Activated naive CD8-positive, alpha-beta T cell treated with anti-CD3 and anti-CD28 coated beads, Interleukin-2, amount 10 ng/mL, durations not matched to agents 7 days and 5 days (primary cell): ENCODE results near the gene MLKL. TPM values are rescaled to one million over a fixed set of nuclear protein-coding genes. Genes with fewer than 3 reads are reported as not detected.
A peak's percentile ranks its signal among the peaks of the same experiment; 100 is the strongest.

Experiments
- ATAC-seq: fragments of 150-1000 bp; cut with Tn5 transposase; one replicate; pipeline ENCODE4 v1.10.0; 2021; ENCODE audit warnings: low read depth, moderate library complexity
- POLR2A ChIA-PET: fragments of 350-600 bp; sonication (Branson Sonifier 250); formaldehyde crosslinking; loops from one replicate; lab custom pipeline; 2021; ENCODE audit warnings: antibody characterized with exemption; lab: Charles Lee
- DNase-seq: peaks from one replicate; pipeline ENCODE4 v3.0.0; 2021
- H3K27ac Mint-ChIP-seq: one replicate; pipeline ENCODE4 v1.8.0; 2022; ENCODE audit warnings: mild to moderate bottlenecking, mixed read lengths
- H3K27me3 Mint-ChIP-seq: one replicate; pipeline ENCODE4 v1.8.0; 2022; ENCODE audit warnings: mild to moderate bottlenecking, moderate library complexity, mixed read lengths
- H3K36me3 Mint-ChIP-seq: one replicate; pipeline ENCODE4 v1.8.0; 2021; ENCODE audit warnings: mild to moderate bottlenecking, mixed read lengths
- H3K4me1 Mint-ChIP-seq: one replicate; pipeline ENCODE4 v1.8.0; 2021; ENCODE audit warnings: mixed read lengths
- H3K4me3 Mint-ChIP-seq: one replicate; pipeline ENCODE4 v1.8.0; 2022; ENCODE audit warnings: mild to moderate bottlenecking, moderate library complexity, mixed read lengths
- H3K9me3 Mint-ChIP-seq: one replicate; pipeline ENCODE4 v1.8.0; 2021; ENCODE audit warnings: mixed read lengths
- total RNA-seq, 2 experiments: library from RNA; stranded (reverse); gene quantifications; one replicate each; pipeline ENCODE4 v1.2.3, GENCODE V29; 2021

MLKL gene
- total RNA-seq, 2 experiments from 2014 or later = 25.6 to 28.7 TPM

DNA sequence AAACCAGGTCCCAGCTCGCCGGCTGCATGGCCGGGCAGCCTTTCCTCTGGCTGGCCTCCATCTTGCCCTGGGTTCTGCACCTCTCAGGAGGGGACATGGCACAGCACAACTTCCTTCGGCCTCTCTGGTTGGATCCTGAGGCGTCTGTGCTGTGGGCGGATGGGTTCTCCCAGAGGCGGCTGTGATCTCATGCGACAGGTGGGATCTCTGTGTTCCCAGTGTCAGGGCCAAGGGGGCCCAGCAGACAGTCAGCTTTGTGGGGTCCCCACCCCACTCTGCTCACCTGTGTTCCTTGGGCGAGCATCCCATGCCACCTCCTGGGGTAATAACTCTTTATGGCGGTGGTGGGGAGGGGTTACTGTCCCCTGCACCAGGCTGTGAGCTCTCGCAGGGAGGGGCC, 38.2 kb upstream of the MLKL start:
- POLR2A ChIA-PET = no interaction called here

DNA sequence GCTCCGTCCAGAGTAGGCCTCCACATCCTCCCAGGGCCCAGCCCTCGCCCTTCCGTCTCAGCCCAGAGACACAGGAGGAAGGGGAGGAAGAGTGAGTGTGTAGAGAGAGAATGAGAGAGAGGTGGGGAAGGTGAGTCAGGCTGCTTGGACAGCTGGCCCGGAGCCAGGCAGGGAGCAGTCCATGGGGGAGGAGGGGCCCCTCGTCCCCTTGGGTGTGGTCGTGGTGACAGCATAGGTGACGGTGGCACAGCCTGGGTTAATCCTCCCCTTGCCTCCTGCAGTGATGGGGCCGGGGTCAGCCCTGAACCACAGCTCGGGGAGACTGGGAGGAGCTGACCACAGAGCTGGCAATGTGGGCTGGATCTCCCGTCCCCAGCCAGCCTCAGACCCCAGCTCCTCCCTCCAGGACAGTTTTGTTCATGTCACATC, 37.5 kb upstream of the MLKL start:
- DNase-seq (no peak), ATAC-seq (no peak)
- Mint-ChIP-seq H3K36me3 (no peaks in the 10 kb centered on the region), H3K4me3 (no peak overlapping the region), H3K4me1 (peaks cover 2% of the 10 kb centered on the region), H3K27me3 (no peaks in the 10 kb centered on the region), H3K27ac (no peak overlapping the region), H3K9me3 (no peaks in the 10 kb centered on the region)
- POLR2A ChIA-PET = no interaction called here

More for the DNA sequence above, 38.2 kb upstream of the MLKL start:
- no peak for ATAC-seq
- no peaks in the 10 kb centered on the region for H3K27me3 Mint-ChIP-seq
- H3K36me3 Mint-ChIP-seq = no peaks in the 10 kb centered on the region
- peak overlapping the region; percentile 12 for H3K27ac Mint-ChIP-seq
- H3K4me1 Mint-ChIP-seq = peaks cover 2% of the 10 kb centered on the region
- DNase-seq = no peak
- H3K4me3 Mint-ChIP-seq = no peak overlapping the region
- H3K9me3 Mint-ChIP-seq = no peaks in the 10 kb centered on the region

GRCh38 chr16:74737521-74737920, 36.9 kb upstream of the MLKL start:
- peaks cover 3% of the 10 kb centered on the region for H3K4me1 Mint-ChIP-seq
- POLR2A ChIA-PET = no interaction called here
- ATAC-seq (no peak), DNase-seq (no peak)
- no peak overlapping the region for H3K4me3 Mint-ChIP-seq
- no peaks in the 10 kb centered on the region for H3K36me3 Mint-ChIP-seq
- H3K9me3 Mint-ChIP-seq = no peaks in the 10 kb centered on the region
- H3K27ac Mint-ChIP-seq = no peak overlapping the region
- no peaks in the 10 kb centered on the region for H3K27me3 Mint-ChIP-seq

DNA sequence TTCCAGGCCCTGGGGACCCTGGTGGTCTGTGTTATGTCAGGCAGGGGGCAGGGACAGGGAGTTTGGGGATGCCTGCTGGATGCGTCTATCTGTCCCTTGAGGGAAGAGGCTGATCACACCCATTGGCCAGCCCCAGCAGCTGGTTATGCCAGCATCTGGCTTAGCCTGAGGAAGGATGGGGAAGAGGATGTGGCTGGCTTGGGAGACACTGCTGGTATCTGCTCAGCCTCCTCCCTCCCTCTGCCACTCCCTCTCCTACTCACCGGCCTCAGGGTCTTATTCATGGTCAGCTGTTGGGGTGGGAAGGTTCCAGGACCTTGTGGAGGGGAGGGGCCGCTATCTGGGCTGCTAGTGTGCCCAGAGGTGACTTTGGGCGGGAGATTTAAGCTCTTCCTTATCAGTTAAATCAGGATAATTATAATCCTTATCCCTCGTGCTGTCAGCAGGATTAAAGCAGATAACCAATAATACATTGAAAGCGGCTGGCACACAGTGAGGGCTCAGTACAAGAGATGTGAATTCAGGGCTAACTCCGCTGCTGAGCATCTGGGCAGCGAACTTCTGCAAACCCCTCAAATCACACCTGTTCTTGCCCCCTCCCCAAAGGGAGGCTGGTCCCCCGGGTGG, 36.0 kb upstream of the MLKL start:
- no peaks in the 10 kb centered on the region for H3K9me3 Mint-ChIP-seq
- ATAC-seq (no peak), DNase-seq (no peak)
- H3K36me3 Mint-ChIP-seq = no peaks in the 10 kb centered on the region
- no peak overlapping the region for H3K4me3 Mint-ChIP-seq
- POLR2A ChIA-PET = no interaction called here
- H3K4me1 Mint-ChIP-seq = peaks cover 2% of the 10 kb centered on the region
- H3K27ac Mint-ChIP-seq = no peak overlapping the region
- peaks cover 2% of the 10 kb centered on the region for H3K27me3 Mint-ChIP-seq

- DNase-seq (no peak), ATAC-seq (no peak)
- Mint-ChIP-seq H3K9me3 (no peaks in the 10 kb centered on the region), H3K36me3 (no peaks in the 10 kb centered on the region), H3K4me1 (peaks cover 2% of the 10 kb centered on the region), H3K4me3 (no peak overlapping the region), H3K27me3 (peaks cover 10% of the 10 kb centered on the region), H3K27ac (no peak overlapping the region)
- POLR2A ChIA-PET = no interaction called here
These were observed 34.9 kb upstream of the MLKL start for GRCh38 chr16:74735554-74735953.

GRCh38 chr16:74735162-74735452, 34.4 kb upstream of the MLKL start:
- Mint-ChIP-seq H3K36me3 (no peaks in the 10 kb centered on the region), H3K27me3 (peaks cover 10% of the 10 kb centered on the region), H3K4me1 (peaks cover 6% of the 10 kb centered on the region), H3K9me3 (no peaks in the 10 kb centered on the region), H3K27ac (no peak overlapping the region), H3K4me3 (no peak overlapping the region)
- no peak for DNase-seq
- POLR2A ChIA-PET = no interaction called here
- ATAC-seq = no peak

- no peaks in the 10 kb centered on the region for H3K36me3 Mint-ChIP-seq
- H3K9me3 Mint-ChIP-seq = no peaks in the 10 kb centered on the region
These were observed 33.9 kb upstream of the MLKL start for GRCh38 chr16:74734361-74735161.

DNA sequence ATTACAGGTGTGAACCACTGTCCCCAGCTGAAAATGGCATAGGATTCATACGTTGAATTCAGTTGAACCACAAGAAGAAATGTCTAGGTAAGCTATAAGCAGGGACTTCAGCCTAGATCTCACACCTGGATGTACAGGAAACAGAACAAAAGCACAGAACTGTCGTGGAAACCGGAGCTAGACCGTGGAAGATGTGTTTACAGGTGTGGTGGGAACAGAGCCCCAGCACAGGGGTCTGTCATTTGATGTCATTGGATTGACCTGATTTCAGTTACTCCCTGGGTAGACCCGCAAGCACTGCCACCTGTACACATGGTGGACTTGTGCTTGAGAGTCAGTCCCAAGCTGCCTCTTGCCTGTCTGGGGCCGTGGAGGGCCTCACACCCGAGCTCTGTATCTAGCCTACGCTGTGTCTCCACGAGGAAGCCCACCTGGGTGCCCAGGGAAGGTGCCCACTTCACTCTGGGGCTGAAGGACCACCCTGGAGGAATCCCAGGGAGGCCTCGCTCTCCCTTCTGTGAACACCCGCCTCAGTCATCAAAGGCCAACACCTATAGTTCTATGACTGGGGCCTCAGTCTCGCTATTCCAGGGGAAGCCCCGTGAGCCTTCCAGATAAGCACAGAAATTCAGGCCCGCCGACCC, 32.2 kb upstream of the MLKL start:
- Mint-ChIP-seq H3K27ac (no peak overlapping the region), H3K4me3 (no peak overlapping the region), H3K36me3 (no peaks in the 10 kb centered on the region), H3K4me1 (peaks cover 15% of the 10 kb centered on the region), H3K9me3 (no peaks in the 10 kb centered on the region), H3K27me3 (peaks cover 10% of the 10 kb centered on the region)
- no peak for ATAC-seq
- DNase-seq = no peak
- POLR2A ChIA-PET = no interaction called here

More at GRCh38 chr16:74734361-74735161, 33.9 kb upstream of the MLKL start:
- ATAC-seq (no peak), DNase-seq (no peak)
- POLR2A ChIA-PET = no interaction called here
- no peak overlapping the region for H3K4me3 Mint-ChIP-seq
- no peak overlapping the region for H3K27ac Mint-ChIP-seq
- peaks cover 11% of the 10 kb centered on the region for H3K4me1 Mint-ChIP-seq
- peaks cover 10% of the 10 kb centered on the region for H3K27me3 Mint-ChIP-seq

DNA sequence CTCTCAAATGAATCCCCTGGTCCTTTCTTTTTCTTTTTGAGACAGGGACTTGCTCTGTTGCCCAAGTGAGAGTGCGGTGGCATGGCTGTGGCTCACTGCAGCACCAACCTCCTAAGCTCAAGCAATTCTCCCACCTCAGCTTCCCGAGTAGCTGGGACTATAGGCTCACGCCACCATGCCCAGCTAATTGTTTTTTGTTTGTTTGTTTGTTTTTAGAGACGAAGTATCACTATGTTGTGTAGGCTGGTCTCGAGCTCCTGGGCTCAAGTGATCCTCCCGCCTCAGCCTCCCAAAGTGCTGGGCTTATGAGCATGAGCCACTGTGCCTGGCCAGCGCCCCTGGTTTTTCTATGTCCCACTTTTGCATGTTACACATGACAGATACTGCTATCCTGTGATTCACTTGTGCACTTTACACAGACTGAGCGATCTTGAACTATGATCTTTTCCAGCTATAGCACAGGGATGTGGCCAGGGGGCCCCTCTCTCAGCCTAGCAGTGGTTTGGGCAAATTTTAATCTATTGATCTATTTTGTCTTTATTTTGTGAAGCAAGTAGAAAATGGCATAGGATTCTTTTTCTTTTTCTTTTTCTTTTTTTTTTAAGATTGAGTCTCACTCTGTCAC, 31.3 kb upstream of the MLKL start:
- H3K4me1 Mint-ChIP-seq = peaks cover 15% of the 10 kb centered on the region
- POLR2A ChIA-PET = interaction anchor here (0.5 kb wide), 1 partner anchor 83 kb away, joined by 3 read pairs; no protein-coding TSS in a partner anchor
- no peak overlapping the region for H3K27ac Mint-ChIP-seq
- DNase-seq = no peak
- H3K4me3 Mint-ChIP-seq = no peak overlapping the region
- ATAC-seq = no peak
- peaks cover 3% of the 10 kb centered on the region for H3K9me3 Mint-ChIP-seq
- no peaks in the 10 kb centered on the region for H3K36me3 Mint-ChIP-seq
- peaks cover 10% of the 10 kb centered on the region for H3K27me3 Mint-ChIP-seq

DNA sequence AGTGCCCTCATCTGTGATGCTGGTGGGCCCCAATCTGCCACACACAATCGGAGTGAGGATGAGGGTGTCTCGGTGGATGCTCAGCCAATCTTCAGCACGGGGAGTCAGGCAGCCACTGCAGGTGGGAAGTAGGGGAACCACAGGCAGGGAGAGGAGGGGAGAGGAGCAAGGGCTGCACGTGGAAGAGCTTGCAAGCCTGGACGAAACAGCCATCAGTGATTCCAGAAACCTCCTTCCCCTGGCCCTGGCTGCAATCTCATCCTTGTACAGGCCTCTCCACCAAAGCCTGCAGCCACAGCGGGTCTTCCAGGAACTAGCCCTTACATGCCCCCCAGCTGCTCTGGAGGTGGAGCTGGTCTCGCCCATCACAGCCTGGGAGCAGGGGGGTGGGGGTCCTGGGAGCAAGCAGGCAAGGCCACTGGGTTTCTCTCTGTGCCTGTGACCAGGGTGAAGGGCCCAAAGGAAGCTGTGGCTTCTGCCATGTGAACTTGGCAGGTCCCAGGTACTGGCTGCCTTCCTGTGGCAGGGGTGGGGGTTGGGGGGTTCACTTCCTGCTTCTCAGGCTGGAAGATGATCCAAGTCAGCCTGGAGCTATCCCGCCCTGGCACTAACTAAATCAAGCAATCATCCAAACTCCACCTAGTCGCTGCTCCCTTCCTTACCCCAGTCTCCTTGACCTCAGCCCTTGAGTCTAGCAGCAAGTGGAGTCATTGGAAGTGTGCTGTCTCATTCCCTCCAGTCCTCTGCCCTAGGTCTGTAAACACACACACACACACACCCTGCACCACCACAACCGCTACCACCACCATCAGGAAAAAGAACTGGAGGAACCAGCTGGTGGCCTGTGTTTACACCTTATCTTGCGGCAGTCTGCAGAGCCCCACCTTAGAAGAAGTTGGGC, 29.4 kb upstream of the MLKL start:
- DNase-seq (no peak), ATAC-seq (peak; percentile 51)
- Mint-ChIP-seq H3K27ac (peak overlapping the region; percentile 79), H3K27me3 (peaks cover 10% of the 10 kb centered on the region), H3K4me1 (peaks cover 15% of the 10 kb centered on the region), H3K9me3 (peaks cover 9% of the 10 kb centered on the region), H3K4me3 (peak overlapping the region; percentile 44), H3K36me3 (no peaks in the 10 kb centered on the region)
- POLR2A ChIA-PET = no interaction called here

GRCh38 chr16:74727903-74728302, 27.2 kb upstream of the MLKL start:
- Mint-ChIP-seq H3K27me3 (peaks cover 10% of the 10 kb centered on the region), H3K27ac (no peak overlapping the region), H3K36me3 (no peaks in the 10 kb centered on the region), H3K4me1 (peaks cover 15% of the 10 kb centered on the region), H3K4me3 (no peak overlapping the region), H3K9me3 (peaks cover 9% of the 10 kb centered on the region)
- DNase-seq (no peak), ATAC-seq (no peak)
- POLR2A ChIA-PET = interaction anchor here (0.6 to 0.7 kb wide), 2 partner anchors 13 to 354 kb away, joined by 3 to 6 read pairs; no protein-coding TSS in a partner anchor

GRCh38 chr16:74726716-74727115, 26.1 kb upstream of the MLKL start:
- Mint-ChIP-seq H3K9me3 (peaks cover 9% of the 10 kb centered on the region), H3K27ac (no peak overlapping the region), H3K36me3 (no peaks in the 10 kb centered on the region), H3K27me3 (peaks cover 8% of the 10 kb centered on the region), H3K4me1 (peaks cover 12% of the 10 kb centered on the region), H3K4me3 (no peak overlapping the region)
- POLR2A ChIA-PET = no interaction called here
- ATAC-seq (no peak), DNase-seq (no peak)
